Measurements from ENCODE around the gene NR4A3. TPM values are rescaled to one million over a fixed set of nuclear protein-coding genes. Genes with fewer than 3 reads are reported as not detected.

NR4A3 gene
- total and polyA plus RNA-seq, 9 of the 15 experiments (the other 6 are each of a cell fraction or from before 2014, with no cell fraction given), result 0.04 to 0.07 TPM; not detected in 7

- TF ChIP-seq ZNF76 (CRISPR knock-in tag; IDR thresholded peaks at IDR 0.05; ENCODE audit: borderline replicate concordance) (no peak), SREBF1 (IDR thresholded peaks at IDR 0.05; ENCODE audit: borderline replicate concordance, low read depth, low read length) (0 out of 2 replicates have a peak, but pooled peaks have one; percentile 35), GABPA (tag; conservative IDR thresholded peaks at IDR 0.05; ENCODE audit: low read depth) (0 out of 2 replicates have a peak, but pooled peaks have one; percentile 17), E2F8 (IDR thresholded peaks at IDR 0.05; ENCODE audit: low read depth, partially characterized antibody) (peak; percentile 58), BCOR (IDR thresholded peaks at IDR 0.05) (peak; percentile 71; the same call in 1 of the 2 replicates), EGR1 (conservative IDR thresholded peaks at IDR 0.05) (peak; percentile 18; the same call in 1 of the 2 replicates), PTTG1 (tag; IDR thresholded peaks at IDR 0.05; ENCODE audit: low read depth) (no peak), NFIC (IDR thresholded peaks at IDR 0.05) (0 out of 2 replicates have a peak, but pooled peaks have one; percentile 27), FOXJ2 (tag; IDR thresholded peaks at IDR 0.05) (no peak), ATF1 (CRISPR knock-in tag; IDR thresholded peaks at IDR 0.05) (peak; percentile 75), ATF1 (tag; IDR thresholded peaks at IDR 0.05) (peak; percentile 98), TBL1XR1 (IDR thresholded peaks at IDR 0.05; ENCODE audit: low read length in 2 of 2) (peak in 1 of 2 experiments; percentile 74; a peak in 2 of 4 replicates), JUND (IDR thresholded peaks at IDR 0.05; ENCODE audit: borderline replicate concordance, low read depth, low read length) (peak; percentile 80), JUND (tag; IDR thresholded peaks at IDR 0.05; ENCODE audit: borderline replicate concordance, low read depth, low read length) (peak; percentile 71; the same call in 1 of the 3 replicates), ARID4B (CRISPR knock-in tag; IDR thresholded peaks at IDR 0.05) (peak; percentile 67), ZBTB49 (CRISPR knock-in tag; IDR thresholded peaks at IDR 0.05; ENCODE audit: borderline replicate concordance) (no peak), TARDBP (IDR thresholded peaks at IDR 0.05) (no peak; the same call in 1 of the 2 replicates), YY1 (IDR thresholded peaks at IDR 0.05; ENCODE audit: borderline replicate concordance in 1 of 3, control insufficient read depth in 1 of 3, extremely low read depth in 1 of 3, insufficient read depth in 3 of 3, insufficient read length in 1 of 3, insufficient replicate concordance in 2 of 3, low read depth in 1 of 3, low read length in 2 of 3) (peak in 1 of 3 experiments; percentile 12)
Measured at GRCh38 chr9:99821396-99822108, at the start of gene NR4A3 (continued).
